Chondrocyte (in vitro differentiated cells): ENCODE results near the gene ACBD3. TPM values are rescaled to one million over a fixed set of nuclear protein-coding genes. Genes with fewer than 3 reads are reported as not detected.

ENCODE experiments used
- DNase-seq: peaks from one replicate; pipeline ENCODE4 v3.0.0; 2021; ENCODE audit warnings: mixed read lengths, low spot score
- H3K27ac Mint-ChIP-seq: one replicate; pipeline ENCODE4 v1.8.0; 2021; ENCODE audit warnings: mild to moderate bottlenecking, moderate library complexity, mixed read lengths; ENCODE audit not compliant: unreplicated experiment
- H3K27me3 Mint-ChIP-seq: 2 replicates; pipeline ENCODE4 v1.8.0; 2021; ENCODE audit warnings: low read depth, mixed read lengths
- H3K36me3 Mint-ChIP-seq: 2 replicates; pipeline ENCODE4 v1.8.0; 2021; ENCODE audit warnings: low read depth, mixed read lengths
- H3K4me1 Mint-ChIP-seq: 2 replicates; pipeline ENCODE4 v1.8.0; 2021; ENCODE audit warnings: low read depth, mild to moderate bottlenecking, mixed read lengths
- H3K4me3 Mint-ChIP-seq: one replicate; pipeline ENCODE4 v1.8.0; 2021; ENCODE audit warnings: mild to moderate bottlenecking, moderate library complexity, mixed read lengths; ENCODE audit not compliant: unreplicated experiment
- H3K9me3 Mint-ChIP-seq: 2 replicates; pipeline ENCODE4 v1.8.0; 2021; ENCODE audit warnings: low read depth, mixed read lengths
- CTCF ChIP-seq: fragments of 200-600 bp; sonication (generic); IDR thresholded peaks from 2 replicates; pipeline ENCODE4 v1.5.0; 2021; ENCODE audit warnings: antibody characterized with exemption, mild to moderate bottlenecking, moderate library complexity
- total RNA-seq: library from RNA; stranded (reverse); gene quantifications from 3 replicates; pipeline ENCODE4 v1.2.1, GENCODE V29; 2021

Gene ACBD3
- total RNA-seq, 1 donor from 2014 or later: 67.0 TPM

- Mint-ChIP-seq H3K9me3 (no peaks in the 10 kb centered on the region), H3K27ac (no peak overlapping the region), H3K4me3 (no peak overlapping the region), H3K27me3 (peaks cover 2% of the 10 kb centered on the region), H3K4me1 (peaks cover 10% of the 10 kb centered on the region), H3K36me3 (no peaks in the 10 kb centered on the region)
- DNase-seq: peak; percentile 39
- TF ChIP-seq CTCF: no peak
Measured at GRCh38 chr1:226098870-226099835, 87.4 kb downstream of the ACBD3 start.

GRCh38 chr1:226097866-226098625 is 88.5 kb downstream of the ACBD3 start:
- H3K9me3 Mint-ChIP-seq: no peaks in the 10 kb centered on the region
- DNase-seq: peak; percentile 63
- no peak overlapping the region for H3K4me3 Mint-ChIP-seq
- no peak for TF ChIP-seq CTCF
- no peak overlapping the region for H3K27ac Mint-ChIP-seq
- no peaks in the 10 kb centered on the region for H3K36me3 Mint-ChIP-seq
- H3K4me1 Mint-ChIP-seq: peaks cover 10% of the 10 kb centered on the region
- peaks cover 2% of the 10 kb centered on the region for H3K27me3 Mint-ChIP-seq

GRCh38 chr1:226095286-226095685 is 91.3 kb downstream of the ACBD3 start:
- TF ChIP-seq CTCF: no peak
- Mint-ChIP-seq H3K27ac (no peak overlapping the region), H3K4me3 (no peak overlapping the region), H3K9me3 (no peaks in the 10 kb centered on the region), H3K4me1 (peaks cover 5% of the 10 kb centered on the region), H3K36me3 (no peaks in the 10 kb centered on the region), H3K27me3 (peaks cover 2% of the 10 kb centered on the region)
- DNase-seq: peak; percentile 54

Other genes starting within 250 kb of the ACBD3 start
- gene LEFTY2, start 245.5 kb downstream of the ACBD3 start, total RNA-seq: 10.2 to 39.6 TPM (median 38.3 TPM) in 3 replicates
- gene SDE2, start 187.4 kb downstream of the ACBD3 start, total RNA-seq: 20.8 to 21.9 TPM (median 21.5 TPM) in 3 replicates
- 307 to 328 TPM (median 315 TPM) in 3 replicates for gene H3-3A, start 124.0 kb downstream of the ACBD3 start, total RNA-seq
- 0.17 TPM in 1 of 3 replicates, not detected in the others for gene MIXL1, start 36.9 kb upstream of the ACBD3 start, total RNA-seq
- 2.1 to 3.0 TPM (median 2.2 TPM) in 3 replicates for gene LIN9, start 122.4 kb upstream of the ACBD3 start, total RNA-seq
- gene PARP1, start 221.4 kb upstream of the ACBD3 start, total RNA-seq: 43.9 to 77.5 TPM (median 48.6 TPM) in 3 replicates